SK-N-SH (cell line): ENCODE measurements around the gene OXSR1. TPM values are rescaled to one million over a fixed set of nuclear protein-coding genes. Genes with fewer than 3 reads are reported as not detected.

Experiments
- CTCF ChIA-PET: fragments of 300-600, 350-600 bp; formaldehyde crosslinking; extraction: SDS; loops from one replicate; lab custom pipeline; 2021; lab: Yijun Ruan, JAX
- POLR2A ChIA-PET: fragments of 350-600 bp; sonication (Branson Sonifier 250); formaldehyde crosslinking; extraction: SDS; loops from one replicate; lab custom pipeline; 2020; ENCODE audit warnings: antibody characterized with exemption, inconsistent platforms; lab: Yijun Ruan, JAX
- DNase-seq: peaks from one replicate; pipeline ENCODE4 v3.0.0; 2012
- H2AFZ ChIP-seq: fragments of 200-600 bp; sonication (generic); 2 replicates; pipeline ENCODE4 v1.8.1; 2016; ENCODE audit warnings: antibody characterized with exemption, mild to moderate bottlenecking, low read depth
- H3F3A ChIP-seq: fragments of 200-600 bp; sonication (generic); replicated peaks from 2 replicates; pipeline ENCODE3; 2016; ENCODE audit warnings: antibody characterized with exemption, mild to moderate bottlenecking; ENCODE audit not compliant: insufficient read depth
- H3K27ac ChIP-seq, 2 experiments: fragments of 200-500 bp in 1 of 2; fragments of 200-600 bp in 1 of 2; sonication (Bioruptor generic) in 1 of 2; sonication (generic), shearing (Covaris generic) in 1 of 2; 2 replicates each; pipeline versions ENCODE4 v1.5.1 to v1.6.1; 2014 to 2016; ENCODE audit warnings: low read depth in 2 of 2, inconsistent platforms in 1 of 2, low read length in 1 of 2, mild to moderate bottlenecking in 1 of 2, mixed read lengths in 1 of 2
- H3K27me3 ChIP-seq: fragments of 200-600 bp; sonication (generic), shearing (Covaris generic); 2 replicates; pipeline ENCODE4 v1.6.1; 2016; ENCODE audit warnings: mixed run types; ENCODE audit not compliant: insufficient read depth
- H3K36me3 ChIP-seq, 2 experiments: fragments of 200-500 bp in 1 of 2; fragments of 200-600 bp in 1 of 2; sonication (Bioruptor generic) in 1 of 2; sonication (generic) in 1 of 2; replicated peaks in 1 of 2; 2 replicates each; pipeline versions ENCODE3 to v1.5.1; 2014 to 2016; ENCODE audit warnings: low read length in 1 of 2, mild to moderate bottlenecking in 1 of 2; ENCODE audit not compliant: insufficient read depth in 2 of 2, control insufficient read depth in 1 of 2
- H3K4me1 ChIP-seq, 2 experiments: fragments of 200-500 bp in 1 of 2; fragments of 200-600 bp in 1 of 2; sonication (Bioruptor generic) in 1 of 2; sonication (generic), shearing (Covaris generic) in 1 of 2; 2 replicates each; pipeline versions ENCODE4 v1.5.1 to v1.6.1; 2014 to 2016; ENCODE audit warnings: low read depth in 1 of 2, low read length in 1 of 2, mixed run types in 1 of 2; ENCODE audit not compliant: insufficient read depth in 2 of 2, control insufficient read depth in 1 of 2
- H3K4me2 ChIP-seq: fragments of 200-600 bp; sonication (generic), shearing (Covaris generic); 2 replicates; pipeline ENCODE4 v1.6.1; 2017; ENCODE audit warnings: mixed run types
- H3K4me3 ChIP-seq, 2 experiments: fragments of 200-500 bp in 1 of 2; fragments of 200-600 bp in 1 of 2; sonication (Bioruptor generic) in 1 of 2; sonication (generic), shearing (Covaris generic) in 1 of 2; 2 replicates each; pipeline versions ENCODE4 v1.5.1 to v1.8.1; 2014 to 2016; ENCODE audit warnings: low read depth in 2 of 2, inconsistent platforms in 1 of 2, low read length in 1 of 2, mild to moderate bottlenecking in 1 of 2, mixed read lengths in 1 of 2, moderate library complexity in 1 of 2
- H3K79me2 ChIP-seq: fragments of 200-600 bp; sonication (generic); 2 replicates; pipeline ENCODE4 v1.8.1; 2017; ENCODE audit warnings: mild to moderate bottlenecking; ENCODE audit not compliant: insufficient read depth
- H3K9ac ChIP-seq: fragments of 200-600 bp; sonication (generic); 2 replicates; pipeline ENCODE4 v1.6.1; 2017; ENCODE audit warnings: mixed run types
- H3K9me2 ChIP-seq: fragments of 200-600 bp; sonication (generic); 2 replicates; pipeline ENCODE4 v1.6.1; 2017; ENCODE audit warnings: mixed run types
- H3K9me3 ChIP-seq: fragments of 200-600 bp; sonication (generic); 2 replicates; pipeline ENCODE4 v1.6.1; 2017; ENCODE audit warnings: mixed run types, mild to moderate bottlenecking, moderate library complexity
- H4K20me1 ChIP-seq: fragments of 200-600 bp; sonication (generic); 2 replicates; pipeline ENCODE4 v1.6.1; 2017; ENCODE audit warnings: mild to moderate bottlenecking, mixed run types; ENCODE audit not compliant: insufficient read depth
- ELF1 ChIP-seq: IDR thresholded peaks from 2 replicates; pipeline ENCODE4 v1.4.0; 2012
- EP300 ChIP-seq, 2 experiments: IDR thresholded peaks; 2 replicates each; pipeline versions ENCODE4 v1.4.0 to v1.6.1; 2012; ENCODE audit warnings: borderline replicate concordance in 1 of 2, low read depth in 1 of 2, low read length in 1 of 2
- FOSL2 ChIP-seq: IDR thresholded peaks from 2 replicates; pipeline ENCODE4 v1.4.0; 2012; ENCODE audit warnings: low read depth, mild to moderate bottlenecking, moderate library complexity, borderline replicate concordance
- FOXJ3 ChIP-seq: sonication (generic); formaldehyde crosslinking; IDR thresholded peaks from 2 replicates; pipeline ENCODE4 v1.5.1; 2020; ENCODE audit warnings: mild to moderate bottlenecking, missing genetic modification reagents
- GATA2 ChIP-seq: sonication (generic); formaldehyde crosslinking; IDR thresholded peaks from 2 replicates; pipeline ENCODE4 v1.5.0; 2020; ENCODE audit warnings: mild to moderate bottlenecking, missing genetic modification reagents
- IRF3 ChIP-seq: fragments of 150-350 bp; IDR thresholded peaks from 2 replicates; pipeline ENCODE4 v1.6.1; 2016; ENCODE audit warnings: mild to moderate bottlenecking, low read depth, low read length
- MAX ChIP-seq: IDR thresholded peaks from 2 replicates; pipeline ENCODE4 v1.4.0; 2012; ENCODE audit warnings: low read depth
- MEF2A ChIP-seq: IDR thresholded peaks from 2 replicates; pipeline ENCODE4 v1.4.0; 2012; ENCODE audit warnings: low read depth, borderline replicate concordance
- MXI1 ChIP-seq: IDR thresholded peaks from 2 replicates; pipeline ENCODE4 v1.6.1; 2012; ENCODE audit warnings: mild to moderate bottlenecking, low read depth, low read length, improper control_type of control experiment
- NFIC ChIP-seq: IDR thresholded peaks from 2 replicates; pipeline ENCODE4 v1.4.0; 2012; ENCODE audit warnings: borderline replicate concordance
- NRF1 ChIP-seq: IDR thresholded peaks from 2 replicates; pipeline ENCODE4 v1.6.1; 2012; ENCODE audit warnings: low read depth, mild to moderate bottlenecking, low read length
- PBX3 ChIP-seq: IDR thresholded peaks from 2 replicates; pipeline ENCODE4; 2012
- RAD21 ChIP-seq: IDR thresholded peaks from 2 replicates; pipeline ENCODE4 v1.6.1; 2012; ENCODE audit warnings: mild to moderate bottlenecking, low read length
- RCOR1 ChIP-seq: fragments of 150-350 bp; IDR thresholded peaks from 2 replicates; pipeline ENCODE4 v1.6.1; 2017; ENCODE audit warnings: antibody characterized with exemption, low read length
- RFX5 ChIP-seq: IDR thresholded peaks from 2 replicates; pipeline ENCODE4 v1.6.1; 2012; ENCODE audit warnings: mild to moderate bottlenecking, improper control_type of control experiment, low read length
- SIN3A ChIP-seq: IDR thresholded peaks from 2 replicates; pipeline ENCODE4 v1.6.1; 2012; ENCODE audit warnings: low read depth, mild to moderate bottlenecking, low read length, moderate library complexity, borderline replicate concordance
- TCF12 ChIP-seq: IDR thresholded peaks from 2 replicates; pipeline ENCODE4 v1.4.0; 2012
- TEAD4 ChIP-seq: IDR thresholded peaks from 2 replicates; pipeline ENCODE4 v1.4.0; 2012; ENCODE audit warnings: mild to moderate bottlenecking, borderline replicate concordance; ENCODE audit not compliant: insufficient read depth
- USF1 ChIP-seq: IDR thresholded peaks from 2 replicates; pipeline ENCODE4 v1.4.0; 2012; ENCODE audit warnings: low read depth, borderline replicate concordance
- USF2 ChIP-seq: fragments of 150-350 bp; IDR thresholded peaks from 2 replicates; pipeline ENCODE4 v1.6.1; 2017; ENCODE audit warnings: antibody characterized with exemption, low read length, low read depth, borderline replicate concordance
- YY1 ChIP-seq: IDR thresholded peaks from 2 replicates; pipeline ENCODE4 v1.4.0; 2012; ENCODE audit warnings: low read depth, mild to moderate bottlenecking
- WGBS: methylation state at CpG from one replicate; pipeline ENCODE4 v1.1.6; 2017; ENCODE audit warnings: low lambda C conversion rate; 5-methylcytosine and 5-hydroxymethylcytosine counted together
- polyA plus RNA-seq, 3 experiments: library from polyadenylated mRNA; depleted of rRNA; stranded (reverse); fragments of >200 nt; gene quantifications; 2 replicates each; pipeline ENCODE4 v1.2.3, GENCODE V29; 2012

OXSR1 gene
- polyA plus RNA-seq, 1 of the 3 experiments (the other 2 are of a cell fraction) = 22.3 TPM

- H3K27me3 ChIP-seq = no peaks in the 10 kb centered on the region
- H4K20me1 ChIP-seq = peaks cover 53% of the 10 kb centered on the region
- H3K27ac ChIP-seq = peak overlapping the region in 1 of 2 experiments; percentile 97; a peak in 2 of 4 replicates
- peaks cover 0 to 4% of the 10 kb centered on the region in 2 experiments for H3K36me3 ChIP-seq
- H3K79me2 ChIP-seq = peaks cover 98% of the 10 kb centered on the region
- H3K4me2 ChIP-seq = no peak overlapping the region
- no peak overlapping the region for H2AFZ ChIP-seq
- no peaks in the 10 kb centered on the region for H3K9me2 ChIP-seq
- ChIA-PET CTCF (interaction anchor here (1.0 to 1.1 kb wide), 3 partner anchors 15 to 309 kb away, joined by 3 to 4 read pairs (median 4); no protein-coding TSS in a partner anchor), POLR2A (interaction anchor here (0.7 to 1.1 kb wide), 2 partner anchors 9 to 34 kb away, joined by 3 read pairs; partner anchors contain the start of gene ACAA1)
- TF ChIP-seq YY1 (no peak), RAD21 (no peak), EP300 (IDR thresholded peaks at IDR 0.05; ENCODE audit: borderline replicate concordance in 1 of 2, low read depth in 1 of 2, low read length in 1 of 2) (no peak)
- H3K4me1 ChIP-seq = peaks cover 8 to 22% of the 10 kb centered on the region in 2 experiments; a peak in 3 of 4 replicates
- H3K4me3 ChIP-seq = no peak overlapping the region
- no peak for DNase-seq
- peaks cover 54% of the 10 kb centered on the region for H3F3A ChIP-seq
- no peaks in the 10 kb centered on the region for H3K9me3 ChIP-seq
- H3K9ac ChIP-seq = no peak overlapping the region
- 92% methylated on average over 4 of the region's 4 CpGs for WGBS
Observed at GRCh38 chr3:38170722-38171121, 5.4 kb downstream of the OXSR1 start.

GRCh38 chr3:38171622-38172021, 6.3 kb downstream of the OXSR1 start:
- no peak overlapping the region for H3K4me2 ChIP-seq
- ChIA-PET POLR2A (no interaction called here), CTCF (interaction anchor here (1.0 to 1.2 kb wide), 4 partner anchors 14 to 308 kb away, joined by 3 to 4 read pairs (median 4); no protein-coding TSS in a partner anchor)
- H4K20me1 ChIP-seq = peaks cover 61% of the 10 kb centered on the region
- no peak for DNase-seq
- H3K27ac ChIP-seq = no peak overlapping the region
- no peaks in the 10 kb centered on the region for H3K27me3 ChIP-seq
- no peak for TF ChIP-seq RCOR1
- no peak for TF ChIP-seq NFIC
- no peak for TF ChIP-seq GATA2
- TF ChIP-seq NRF1 = no peak
- no peak for TF ChIP-seq IRF3
- TF ChIP-seq YY1 = no peak
- TF ChIP-seq USF1 = no peak
- no peak for TF ChIP-seq TEAD4
- no peak for TF ChIP-seq TCF12
- TF ChIP-seq MEF2A = no peak
- TF ChIP-seq PBX3 = no peak
- no peak for TF ChIP-seq ELF1
- no peak for TF ChIP-seq FOSL2
- TF ChIP-seq RAD21 = no peak
- no peak for TF ChIP-seq FOXJ3 (CRISPR knock-in tag)
- TF ChIP-seq USF2 = no peak
- no peak for TF ChIP-seq SIN3A
- no peak for TF ChIP-seq RFX5
- TF ChIP-seq MXI1 = no peak
- TF ChIP-seq MAX = no peak
- H3K9me3 ChIP-seq = no peaks in the 10 kb centered on the region
- H3K9me2 ChIP-seq = no peaks in the 10 kb centered on the region
- H3K9ac ChIP-seq = no peak overlapping the region
- no peak overlapping the region for H2AFZ ChIP-seq
- H3K4me3 ChIP-seq = no peak overlapping the region
- H3F3A ChIP-seq = peaks cover 57% of the 10 kb centered on the region
- peaks cover 98% of the 10 kb centered on the region for H3K79me2 ChIP-seq
- peaks cover 0 to 4% of the 10 kb centered on the region in 2 experiments for H3K36me3 ChIP-seq
- H3K4me1 ChIP-seq = peaks cover 8 to 22% of the 10 kb centered on the region in 2 experiments; a peak in 3 of 4 replicates
- 94% methylated on average over 2 of the region's 2 CpGs for WGBS
